ENCODE measurements around the gene TRPM2.

Gene TRPM2

DNA sequence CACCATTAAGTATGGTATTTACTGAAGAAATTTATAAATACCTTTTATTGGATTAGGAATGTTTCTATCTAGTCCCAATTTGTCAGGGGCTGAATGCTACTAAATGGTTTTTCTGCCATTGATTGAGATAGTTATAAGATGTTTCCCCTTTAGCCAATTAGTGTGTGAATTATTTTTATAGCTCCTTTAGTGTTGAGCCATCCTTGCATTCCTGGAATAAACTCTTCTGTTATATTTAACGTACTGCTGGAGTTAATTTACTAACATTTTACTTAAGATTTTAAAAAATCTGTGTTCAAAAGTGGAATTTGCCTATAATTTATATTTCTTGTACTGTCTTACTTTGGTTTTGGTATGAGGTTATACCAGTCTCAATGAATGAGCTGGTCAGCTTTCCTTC lies 76.5 kb downstream of the TRPM2 start:
- no peak for DNase-seq (ENCODE audit: low spot score)

DNA sequence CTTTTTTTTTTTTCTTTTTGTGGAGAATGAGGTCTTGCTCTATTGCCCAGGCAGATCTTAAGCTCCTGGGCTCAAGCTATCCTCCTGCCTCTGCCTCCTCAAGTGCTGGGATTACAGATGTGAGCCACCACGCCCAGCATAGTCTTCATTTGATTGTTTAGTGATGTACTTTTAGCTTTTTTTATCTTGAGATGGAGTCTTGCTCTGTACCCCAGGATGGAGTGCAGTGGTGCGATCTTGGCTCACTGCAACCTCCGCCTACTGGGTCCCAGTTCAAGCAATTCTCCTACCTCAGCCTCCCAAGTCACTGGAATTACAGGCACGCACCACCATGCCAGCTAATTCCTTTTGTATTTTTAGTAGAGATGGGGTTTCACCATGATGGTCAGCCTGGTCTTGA lies 77.9 kb downstream of the TRPM2 start:
- DNase-seq (ENCODE audit: low spot score), result no peak

DNA sequence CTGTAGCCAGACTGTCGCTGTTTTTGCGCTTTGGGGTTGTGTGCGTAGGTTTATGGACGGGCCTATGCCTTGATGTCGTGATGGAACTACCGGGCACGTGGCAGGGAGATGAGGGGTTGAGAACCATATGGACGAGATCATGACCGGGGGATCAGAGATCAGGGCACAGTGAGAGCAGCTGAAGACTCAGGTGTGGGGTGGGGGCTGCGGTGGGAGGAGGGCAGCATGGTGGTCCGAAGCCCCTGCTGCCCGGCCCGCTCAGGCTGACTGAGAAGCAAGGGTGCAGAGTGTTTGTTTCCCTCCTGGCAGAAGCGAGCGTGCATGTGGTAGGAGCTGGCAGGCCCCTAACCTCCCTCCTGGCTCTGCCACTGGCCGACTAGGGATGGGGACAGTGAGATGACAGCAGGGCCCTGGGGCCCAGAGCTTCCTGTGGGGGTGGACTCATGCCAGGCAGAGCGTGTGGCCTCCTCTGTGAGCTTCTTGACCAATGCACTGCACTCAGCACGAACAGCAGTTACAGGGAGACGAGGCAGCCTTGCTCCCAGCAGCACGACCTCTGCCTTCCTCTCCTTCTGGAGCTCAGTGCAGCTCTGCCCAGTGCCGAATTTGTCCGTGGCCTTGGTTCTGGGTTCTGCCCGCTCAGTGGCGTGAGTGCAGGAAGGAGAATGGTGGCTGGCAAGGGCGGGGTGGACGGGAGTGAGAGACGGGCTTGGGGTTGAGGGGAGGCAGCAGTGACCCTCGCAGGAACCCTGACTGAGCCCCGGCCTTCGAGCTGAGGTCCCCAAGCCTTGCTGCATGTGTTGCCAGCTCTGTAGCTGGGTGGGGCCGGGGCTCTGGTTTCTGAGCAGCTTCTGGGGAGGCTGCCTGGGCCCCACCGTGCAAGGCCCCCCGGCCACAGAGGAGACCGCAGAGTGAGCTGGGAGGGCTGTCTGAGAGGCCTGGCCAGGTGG lies 79.7 kb downstream of the TRPM2 start:
- DNase-seq (ENCODE audit: low spot score), result no peak

DNA sequence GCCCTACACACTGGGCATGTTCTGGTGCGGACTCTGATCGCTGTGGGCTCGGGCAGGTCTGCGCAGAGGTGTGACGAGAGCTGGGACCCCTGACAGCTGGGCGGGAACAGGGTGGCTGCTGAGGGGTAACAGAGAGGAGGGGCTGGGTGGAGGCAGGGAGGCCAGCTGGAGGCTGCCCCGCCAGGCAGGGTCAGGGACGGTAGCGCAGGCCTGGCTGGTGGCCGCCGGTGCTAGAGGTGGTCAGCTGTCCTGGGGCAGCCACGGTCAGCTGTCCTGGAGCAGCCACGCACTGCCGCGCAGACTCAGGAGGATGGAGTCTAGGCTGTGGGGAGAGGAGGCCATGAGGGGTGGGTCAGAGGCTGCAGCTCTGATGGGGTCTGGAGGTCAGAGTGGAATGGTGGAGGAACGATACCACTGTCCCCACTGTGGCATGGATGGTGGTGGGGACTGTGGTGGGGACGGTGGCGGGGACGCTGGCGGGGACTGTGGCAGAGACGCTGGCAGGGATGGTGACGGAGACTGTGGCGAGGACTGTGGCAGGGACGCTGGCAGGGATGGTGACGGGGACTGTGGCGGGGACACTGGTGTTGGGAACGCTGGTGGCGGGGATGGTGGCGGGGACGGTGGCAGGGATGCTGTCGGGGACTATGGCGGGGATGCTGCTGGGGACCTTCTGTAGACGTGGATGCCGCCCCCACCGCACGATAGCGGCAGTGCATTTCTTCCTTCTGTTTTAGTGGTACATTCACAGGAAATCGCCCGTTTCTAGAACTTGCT lies 80.6 kb downstream of the TRPM2 start:
- DNase-seq (ENCODE audit: low spot score), result no peak

DNA sequence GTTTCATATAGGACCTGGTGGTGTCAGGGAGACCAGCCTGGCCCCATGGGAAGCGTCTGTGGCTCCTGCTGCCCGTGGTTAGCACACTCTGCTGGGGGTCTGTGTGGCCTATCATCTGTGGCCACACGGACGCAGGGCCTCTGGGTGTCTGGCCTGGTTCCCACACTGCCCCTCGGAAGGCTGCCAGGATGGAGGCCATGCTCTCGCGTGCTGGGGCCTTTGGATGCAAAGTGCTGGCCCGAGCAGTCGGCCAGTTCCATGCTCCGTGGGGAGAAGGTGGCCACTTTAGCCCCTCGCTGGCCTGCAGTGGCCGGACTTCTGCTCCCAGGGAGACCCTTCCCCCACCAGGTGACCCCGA lies 81.1 kb downstream of the TRPM2 start:
- DNase-seq (ENCODE audit: low spot score), result no peak

DNA sequence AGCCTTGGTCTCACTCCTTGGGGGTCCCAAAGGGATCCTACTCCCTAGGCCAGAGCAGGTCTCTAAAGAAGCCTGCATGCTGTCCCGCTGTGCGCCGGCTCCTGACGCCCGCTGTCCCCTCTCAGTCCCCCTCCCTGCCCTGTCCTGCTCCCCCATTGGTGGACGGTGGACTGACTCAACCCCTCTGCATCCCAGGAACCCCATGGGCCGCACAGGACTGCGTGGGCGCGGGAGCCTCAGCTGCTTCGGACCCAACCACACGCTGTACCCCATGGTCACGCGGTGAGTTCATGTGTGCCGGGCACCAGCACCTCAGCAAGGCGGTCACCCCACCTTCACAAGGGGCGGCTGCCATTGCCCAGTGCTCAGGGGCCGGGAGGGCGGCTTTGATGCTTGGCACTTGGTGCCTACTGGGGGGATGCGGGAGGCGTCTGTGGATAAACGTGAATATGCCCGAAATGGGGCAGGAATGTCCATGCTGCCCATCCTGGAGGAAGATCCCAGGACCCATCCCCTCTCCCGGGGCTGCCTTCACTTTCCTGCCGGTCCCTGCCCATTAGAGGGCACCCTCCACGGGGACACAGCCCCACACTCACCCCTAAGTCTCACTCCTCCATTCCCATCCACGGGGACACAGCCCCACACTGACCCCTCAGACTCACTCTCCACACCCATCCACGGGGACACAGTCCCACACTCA lies 81.7 kb downstream of the TRPM2 start:
- no peak for DNase-seq (ENCODE audit: low spot score)

DNA sequence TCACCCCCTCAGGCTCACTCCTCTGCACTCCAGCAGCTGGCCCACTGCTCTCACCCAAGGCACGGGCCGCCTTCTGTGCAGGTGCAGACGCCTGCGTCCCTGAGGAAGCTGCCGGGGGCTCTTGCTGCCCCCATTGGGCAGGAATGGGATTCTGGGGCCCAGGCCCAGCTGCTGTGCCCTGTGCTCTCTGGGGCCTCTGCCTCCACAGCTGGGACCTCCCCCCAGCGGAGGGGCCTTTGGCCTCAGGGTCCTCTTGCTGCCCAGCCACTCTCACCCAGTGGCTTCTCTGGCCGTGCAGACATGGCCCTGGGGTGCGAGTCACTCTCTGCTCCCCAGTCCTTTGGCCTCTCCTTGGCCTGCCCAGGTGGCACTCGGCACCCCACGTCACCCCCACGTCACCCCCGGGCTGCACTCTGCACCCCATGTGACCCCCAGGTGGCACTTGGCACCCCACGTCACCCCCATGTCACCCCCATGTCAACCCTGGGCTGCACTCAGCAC lies 82.7 kb downstream of the TRPM2 start:
- no peak for DNase-seq (ENCODE audit: low spot score)

DNA sequence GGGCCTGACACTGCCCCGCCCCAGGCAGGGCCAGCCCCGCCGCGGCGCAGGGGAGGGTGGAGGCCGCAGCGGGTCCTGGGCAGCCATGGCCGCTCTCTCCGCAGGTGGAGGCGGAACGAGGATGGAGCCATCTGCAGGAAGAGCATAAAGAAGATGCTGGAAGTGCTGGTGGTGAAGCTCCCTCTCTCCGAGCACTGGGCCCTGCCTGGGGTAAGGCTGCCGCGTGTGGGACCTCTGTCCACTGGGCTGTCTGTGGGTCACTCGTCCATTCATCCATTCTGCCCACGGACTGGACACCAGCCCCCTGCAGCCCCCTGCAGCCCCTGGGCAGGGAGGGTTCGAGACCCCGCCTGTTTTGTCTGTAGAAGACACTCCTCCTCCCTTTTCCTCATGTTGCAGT lies 83.5 kb downstream of the TRPM2 start:
- no peak for DNase-seq (ENCODE audit: low spot score)

DNA sequence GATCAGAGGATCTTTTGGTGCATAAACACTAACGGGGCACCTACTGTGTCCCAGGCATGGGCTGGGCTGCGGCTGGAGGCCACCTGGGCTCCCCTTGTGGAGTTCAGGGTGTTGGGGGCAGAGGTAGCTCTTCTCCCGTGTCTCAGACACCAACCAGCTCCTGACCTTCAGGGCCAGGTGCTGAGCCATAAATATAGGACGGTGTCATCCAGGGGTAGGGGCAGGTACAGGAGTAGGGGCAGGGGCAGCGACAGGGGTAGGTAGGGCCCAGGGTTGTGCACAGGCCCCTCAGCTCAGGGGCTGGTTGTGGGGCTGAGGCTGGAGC lies 83.9 kb downstream of the TRPM2 start:
- no peak for DNase-seq (ENCODE audit: low spot score)

DNA sequence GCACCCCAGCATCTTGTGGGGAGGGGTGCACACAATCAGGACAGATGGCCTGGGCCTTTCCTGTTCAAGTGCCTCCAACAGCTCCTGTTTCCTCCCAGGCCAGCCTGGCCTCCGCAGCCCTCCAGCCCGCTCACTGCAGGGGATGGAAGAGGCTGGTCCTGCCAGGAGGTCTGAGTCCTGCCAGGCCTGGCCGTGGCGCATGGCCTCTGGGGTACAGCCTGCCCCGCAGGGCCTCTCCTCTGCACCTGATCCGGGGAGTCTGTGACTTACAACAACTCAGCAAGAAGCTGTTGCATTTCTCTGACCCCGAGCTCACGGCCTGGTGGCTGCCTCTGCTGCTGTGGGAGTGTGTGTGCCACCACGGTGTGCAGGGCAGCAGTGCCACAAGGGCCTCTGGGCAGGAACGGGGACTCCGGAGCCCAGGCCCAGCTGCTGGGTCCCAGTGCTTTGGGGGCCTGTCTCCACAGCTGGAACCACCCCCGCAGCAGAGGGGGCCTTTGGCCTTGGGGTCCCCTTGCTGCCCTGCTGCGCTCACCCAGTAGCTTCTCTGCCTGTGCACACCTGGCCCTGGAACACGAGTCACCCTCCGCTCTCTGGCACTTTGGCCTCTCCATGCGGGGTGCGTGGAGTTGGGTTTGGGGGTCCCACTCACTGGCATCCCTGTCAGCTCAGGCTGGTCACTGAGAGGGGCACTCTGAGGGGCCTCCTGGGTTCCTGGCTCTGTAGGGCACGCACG lies 84.4 kb downstream of the TRPM2 start:
- no peak for DNase-seq (ENCODE audit: low spot score)

DNA sequence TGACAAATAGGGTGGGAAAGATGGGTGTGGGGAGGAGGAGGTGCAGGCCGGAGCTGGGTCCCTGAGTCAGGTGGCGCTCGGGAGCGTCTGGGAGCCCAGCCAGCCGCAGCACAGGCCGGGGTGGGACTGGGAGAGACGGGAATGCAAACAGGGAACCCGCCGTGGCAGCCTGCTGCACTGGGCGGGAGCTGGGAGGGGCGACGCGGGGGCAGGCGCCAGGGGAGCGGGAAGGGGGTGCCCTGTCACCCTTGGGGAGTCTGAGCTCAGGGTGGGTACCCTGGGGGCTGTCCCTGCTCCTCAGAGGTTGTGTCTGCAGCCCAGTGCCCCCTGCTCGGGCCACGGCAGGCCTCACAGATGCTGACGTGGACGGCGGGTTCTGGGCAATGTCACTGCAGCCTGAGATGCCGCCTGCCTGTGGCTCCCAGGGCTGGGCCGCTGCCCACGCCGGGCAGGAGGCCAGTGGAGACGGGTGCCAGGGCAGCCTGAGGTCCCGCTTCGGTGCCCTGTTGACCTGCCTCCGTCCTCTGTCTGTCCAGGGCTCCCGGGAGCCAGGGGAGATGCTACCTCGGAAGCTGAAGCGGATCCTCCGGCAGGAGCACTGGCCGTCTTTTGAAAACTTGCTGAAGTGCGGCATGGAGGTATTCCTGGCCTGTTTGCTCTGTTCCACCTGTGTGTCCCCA lies 85.2 kb downstream of the TRPM2 start:
- no peak for DNase-seq (ENCODE audit: low spot score)

DNA sequence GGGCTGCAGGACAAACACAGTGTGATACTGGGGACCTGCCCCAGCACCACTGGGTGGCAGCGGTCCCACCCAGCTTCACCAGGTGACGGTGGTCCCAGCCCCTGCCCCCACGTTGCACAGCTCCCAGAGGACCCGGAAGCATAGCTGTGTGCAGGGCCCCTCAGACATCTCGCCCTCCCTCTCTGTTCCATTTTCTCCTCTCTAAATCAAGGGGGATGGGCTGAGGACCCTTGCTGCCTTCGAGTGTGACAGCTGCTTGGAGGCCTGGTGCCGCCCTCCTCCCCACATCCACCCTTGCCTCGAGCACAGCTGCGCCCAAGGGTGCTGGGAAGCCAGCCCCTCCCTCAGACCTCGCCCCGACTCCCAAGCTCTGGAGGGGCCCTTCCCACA lies 85.8 kb downstream of the TRPM2 start:
- DNase-seq (ENCODE audit: low spot score), result no peak

DNA sequence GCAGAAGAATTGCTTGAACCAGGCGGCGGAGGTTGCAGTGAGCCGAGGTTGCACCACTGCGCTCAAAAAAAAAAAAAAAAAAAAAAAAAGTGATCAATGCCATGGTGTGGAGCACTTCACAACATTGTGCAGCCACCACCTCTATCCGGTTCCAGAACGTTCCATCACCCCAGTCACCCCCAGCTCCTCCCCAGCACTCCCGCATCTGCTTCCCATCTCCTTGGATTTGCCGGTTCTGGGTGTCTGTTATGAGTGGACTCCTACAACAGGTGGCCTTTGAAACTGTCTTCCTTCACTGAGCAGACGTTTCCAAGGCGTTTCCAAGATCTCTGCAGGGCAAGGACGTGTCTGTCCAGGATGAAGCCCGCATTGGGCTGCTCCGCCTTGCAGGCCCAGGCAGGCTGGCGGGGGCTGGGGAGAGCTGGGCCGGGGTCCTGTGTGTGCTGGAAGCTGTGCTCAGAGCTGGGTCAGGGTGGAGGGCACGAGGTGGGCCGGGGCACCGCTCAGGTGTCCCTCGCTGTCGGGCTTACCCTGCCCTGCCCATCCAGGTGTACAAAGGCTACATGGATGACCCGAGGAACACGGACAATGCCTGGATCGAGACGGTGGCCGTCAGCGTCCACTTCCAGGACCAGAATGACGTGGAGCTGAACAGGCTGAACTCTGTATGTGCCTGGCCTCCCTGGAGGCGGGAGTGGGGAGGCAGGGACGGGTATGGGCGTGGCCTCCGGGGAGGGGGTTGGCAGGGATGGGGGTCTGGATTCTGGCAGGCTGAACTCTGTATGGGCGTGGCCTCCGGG lies 87.0 kb downstream of the TRPM2 start:
- no peak for DNase-seq (ENCODE audit: low spot score)

DNA sequence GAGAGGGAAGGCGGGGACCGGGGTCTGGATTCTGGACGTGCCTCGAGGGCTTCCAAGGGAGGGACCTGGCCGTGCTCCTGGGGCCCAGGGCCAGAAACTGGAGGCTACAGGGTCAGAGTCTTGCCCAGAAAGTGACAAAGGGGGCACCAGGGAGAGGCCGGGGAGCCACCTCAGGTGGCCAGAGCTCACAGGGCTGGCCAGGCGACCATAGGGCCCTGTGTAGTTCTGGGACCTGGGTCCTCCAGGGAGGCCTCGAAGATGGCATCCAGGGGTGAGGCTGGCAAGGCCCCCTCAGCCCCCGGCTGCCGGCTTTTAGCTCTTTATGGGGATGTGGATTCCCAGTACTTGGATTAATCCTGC lies 87.6 kb downstream of the TRPM2 start:
- no peak for DNase-seq (ENCODE audit: low spot score)

DNA sequence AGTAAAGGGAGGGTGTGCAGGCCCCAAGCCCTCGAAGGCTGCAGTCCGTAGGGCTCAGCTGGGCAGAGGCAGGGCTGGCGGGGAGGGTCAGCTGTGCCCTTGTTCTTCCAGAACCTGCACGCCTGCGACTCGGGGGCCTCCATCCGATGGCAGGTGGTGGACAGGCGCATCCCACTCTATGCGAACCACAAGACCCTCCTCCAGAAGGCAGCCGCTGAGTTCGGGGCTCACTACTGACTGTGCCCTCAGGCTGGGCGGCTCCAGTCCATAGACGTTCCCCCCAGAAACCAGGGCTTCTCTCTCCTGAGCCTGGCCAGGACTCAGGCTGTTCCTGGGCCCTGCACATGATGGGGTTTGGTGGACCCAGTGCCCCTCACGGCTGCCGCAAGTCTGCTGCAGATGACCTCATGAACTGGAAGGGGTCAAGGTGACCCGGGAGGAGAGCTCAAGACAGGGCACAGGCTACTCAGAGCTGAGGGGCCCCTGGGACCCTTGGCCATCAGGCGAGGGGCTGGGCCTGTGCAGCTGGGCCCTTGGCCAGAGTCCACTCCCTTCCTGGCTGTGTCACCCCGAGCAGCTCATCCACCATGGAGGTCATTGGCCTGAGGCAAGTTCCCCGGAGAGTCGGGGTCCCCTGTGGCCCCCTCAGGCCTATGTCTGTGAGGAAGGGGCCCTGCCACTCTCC lies 88.3 kb downstream of the TRPM2 start:
- no peak for DNase-seq (ENCODE audit: low spot score)

DNA sequence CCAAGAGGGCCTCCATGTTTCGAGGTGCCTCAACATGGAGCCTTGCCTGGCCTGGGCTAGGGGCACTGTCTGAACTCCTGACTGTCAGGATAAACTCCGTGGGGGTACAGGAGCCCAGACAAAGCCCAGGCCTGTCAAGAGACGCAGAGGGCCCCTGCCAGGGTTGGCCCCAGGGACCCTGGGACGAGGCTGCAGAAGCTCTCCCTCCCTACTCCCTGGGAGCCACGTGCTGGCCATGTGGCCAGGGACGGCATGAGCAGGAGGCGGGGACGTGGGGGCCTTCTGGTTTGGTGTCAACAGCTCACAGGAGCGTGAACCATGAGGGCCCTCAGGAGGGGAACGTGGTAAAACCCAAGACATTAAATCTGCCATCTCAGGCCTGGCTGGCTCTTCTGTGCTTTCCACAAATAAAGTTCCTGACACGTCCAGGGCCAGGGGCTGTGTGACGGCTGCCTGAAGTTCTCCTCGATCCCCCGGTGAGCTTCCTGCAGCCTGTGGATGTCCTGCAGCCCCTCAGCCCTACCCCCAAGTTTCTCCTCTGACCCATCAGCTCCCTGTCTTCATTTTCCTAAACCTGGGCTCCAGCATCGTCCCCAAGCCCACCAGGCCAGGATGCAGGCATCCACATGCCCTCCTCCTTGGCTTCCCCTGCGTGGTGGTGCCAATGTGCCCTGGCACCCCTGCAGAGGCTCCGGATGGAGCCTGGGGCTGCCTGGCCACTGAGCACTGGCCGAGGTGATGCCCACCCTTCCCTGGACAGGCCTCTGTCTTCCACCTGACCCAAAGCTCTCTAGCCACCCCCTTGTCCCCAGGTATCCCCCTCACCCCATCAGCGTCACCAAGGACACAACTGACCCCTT lies 89.1 kb downstream of the TRPM2 start:
- DNase-seq (ENCODE audit: low spot score), result no peak

DNA sequence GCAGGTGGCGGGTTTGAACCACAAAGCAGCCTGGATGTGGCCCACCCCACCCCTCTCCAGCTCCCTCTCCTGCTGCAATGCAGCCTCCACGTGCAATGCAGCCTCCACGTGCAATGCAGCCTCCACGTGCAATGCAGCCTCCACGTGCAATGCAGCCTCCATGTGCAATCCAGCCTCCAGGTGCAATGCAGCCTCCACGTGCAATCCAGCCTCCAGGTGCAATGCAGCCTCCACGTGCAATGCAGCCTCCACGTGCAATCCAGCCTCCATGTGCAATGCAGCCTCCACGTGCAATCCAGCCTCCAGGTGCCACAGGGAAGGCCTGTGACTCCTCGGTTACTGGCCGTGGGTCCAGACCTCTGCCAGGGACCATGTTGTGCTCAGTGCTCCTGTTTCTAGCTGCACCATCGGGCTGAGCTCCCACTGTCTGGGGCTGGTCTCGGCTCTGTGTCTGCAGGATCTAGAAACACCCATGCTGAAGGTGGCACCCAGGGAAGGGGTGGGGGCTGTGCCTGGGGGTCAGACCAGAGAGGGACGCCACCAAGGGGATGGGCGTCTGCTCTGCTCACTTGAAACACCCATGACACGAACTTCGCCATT lies 90.0 kb downstream of the TRPM2 start:
- DNase-seq (ENCODE audit: low spot score), result no peak

DNA sequence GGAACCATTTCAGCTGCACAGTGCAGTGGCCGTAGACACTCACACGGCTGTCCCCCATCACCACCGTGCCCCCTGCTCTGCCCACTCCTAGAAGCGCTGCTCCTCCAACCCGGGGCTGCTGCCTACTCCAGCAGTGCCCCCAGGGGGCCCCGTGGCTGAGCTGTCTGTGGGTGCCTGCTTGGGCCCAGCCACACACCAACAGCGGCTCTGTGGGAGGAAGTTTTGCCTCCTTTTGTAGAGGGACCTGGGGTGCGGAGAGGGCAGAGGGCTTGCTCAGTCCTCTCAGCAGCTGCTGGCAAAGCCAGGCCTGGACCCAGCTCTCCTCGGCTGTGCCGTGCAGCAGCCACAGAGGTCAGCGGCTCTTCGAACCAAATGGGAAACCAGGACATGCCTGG lies 90.5 kb downstream of the TRPM2 start:
- no peak for DNase-seq (ENCODE audit: low spot score)
